ENCODE measurements around the gene TFB2M. TPM values are rescaled to one million over a fixed set of nuclear protein-coding genes. Genes with fewer than 3 reads are reported as not detected.
"Not testable (repeated sequence)": the region's sequence is repeated elsewhere in the genome, so short reads cannot be mapped to it uniquely, and the experiment has no call there.

Gene TFB2M
- total RNA-seq, 2 donors from 2014 or later, result 10.2 to 12.3 TPM

DNA sequence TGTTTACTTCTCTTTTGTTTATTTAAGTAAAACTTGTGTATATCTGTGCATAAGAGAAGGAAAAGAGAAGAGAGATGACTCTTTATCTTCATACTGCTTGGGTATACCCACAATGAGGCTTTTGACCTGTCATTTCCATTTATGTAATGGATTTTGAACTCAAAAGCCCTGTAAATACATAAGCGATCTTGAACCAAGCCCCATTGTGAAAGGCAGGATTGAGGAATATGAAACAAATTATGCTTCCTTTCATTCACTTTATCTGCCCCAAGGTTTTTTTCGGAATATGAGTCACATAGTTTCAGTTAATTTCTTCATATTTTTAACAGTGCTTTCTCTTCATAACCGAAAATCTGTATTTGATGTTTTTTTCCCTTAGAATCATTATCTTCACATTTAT lies 21.5 kb upstream of the TFB2M start:
- intact Hi-C loops (cut with DNase I, micrococcal nuclease), result no loop called here
- ATAC-seq, result peak; percentile 36
- no peak for DNase-seq

DNA sequence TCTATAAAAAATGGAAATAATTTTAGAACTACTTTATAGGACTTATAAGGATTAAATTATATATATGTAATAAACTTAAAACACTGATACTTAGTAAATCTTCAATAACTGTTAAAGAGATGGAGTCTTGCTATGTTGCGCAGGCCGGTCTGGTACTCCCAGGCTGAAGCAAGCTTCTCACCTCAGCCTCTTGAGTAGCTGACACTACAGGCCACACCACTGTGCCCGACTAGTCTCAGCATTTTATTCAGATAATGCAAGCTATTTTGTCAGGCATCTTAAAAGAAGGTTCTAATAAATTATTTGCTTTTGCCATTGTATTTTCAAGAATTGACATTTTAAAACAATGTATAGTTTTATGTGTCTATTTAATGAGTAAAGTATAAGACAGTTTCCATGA lies 21.0 kb upstream of the TFB2M start:
- ATAC-seq (no peak), DNase-seq (no peak)
- intact Hi-C loops (cut with DNase I, micrococcal nuclease), result no loop called here

DNA sequence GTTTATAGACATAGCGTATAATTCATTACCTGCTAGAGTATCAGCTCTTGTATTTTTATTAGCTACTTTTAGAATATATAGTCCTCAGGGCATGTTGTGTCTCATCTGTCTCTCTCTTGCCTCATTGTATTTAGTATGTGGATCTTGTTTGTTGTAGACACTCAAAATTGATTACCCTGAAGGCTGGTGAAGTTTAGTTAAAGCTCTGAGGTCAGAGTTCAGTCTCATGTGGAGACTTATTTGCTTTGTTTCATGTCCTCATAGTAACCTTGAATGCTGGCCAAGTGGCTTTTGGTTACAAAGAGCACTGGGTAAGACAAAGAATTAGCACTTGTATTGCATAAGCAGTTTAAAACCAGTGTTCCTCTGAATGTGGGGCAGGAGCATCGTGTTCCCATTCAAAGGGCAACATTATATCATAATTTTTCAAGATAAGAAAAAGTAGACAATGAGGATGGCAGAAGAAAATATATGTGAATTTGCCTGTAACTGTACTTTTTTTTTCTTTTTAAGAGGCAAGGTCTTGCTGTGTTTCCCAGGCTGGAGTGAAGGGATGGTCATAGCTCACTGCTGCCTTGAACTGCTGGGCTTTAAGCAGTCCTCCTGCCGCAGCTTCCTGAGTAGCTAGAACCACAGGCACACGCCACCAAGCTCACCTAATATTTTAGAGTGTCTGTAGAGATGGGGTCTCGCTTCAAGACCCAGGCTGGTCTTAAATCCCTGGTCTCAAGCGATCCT lies 17.6 kb upstream of the TFB2M start:
- ATAC-seq (peak; percentile 71), DNase-seq (peak; percentile 44 to 68)
- intact Hi-C loops (cut with DNase I, micrococcal nuclease), result no loop called here

DNA sequence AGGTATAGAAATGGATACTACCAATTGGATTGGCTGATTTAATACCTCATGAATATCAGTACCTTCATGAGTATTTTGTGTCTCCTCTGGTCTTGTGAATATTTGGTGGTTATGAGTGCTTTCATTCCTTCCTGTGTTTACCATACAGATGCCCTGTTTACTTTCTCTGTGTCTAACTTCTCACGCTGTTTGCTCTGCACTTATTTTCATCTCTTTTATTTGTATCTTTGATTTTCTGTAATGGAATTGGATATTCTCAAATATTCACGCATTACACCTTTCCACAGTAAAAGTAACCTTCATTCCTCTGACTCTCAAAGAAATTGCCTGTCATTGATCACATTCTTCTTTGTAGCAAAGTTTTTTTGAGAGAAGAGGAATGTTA lies 17.0 kb upstream of the TFB2M start:
- ATAC-seq (no peak), DNase-seq (no peak)
- intact Hi-C loops (cut with DNase I, micrococcal nuclease), result no loop called here

DNA sequence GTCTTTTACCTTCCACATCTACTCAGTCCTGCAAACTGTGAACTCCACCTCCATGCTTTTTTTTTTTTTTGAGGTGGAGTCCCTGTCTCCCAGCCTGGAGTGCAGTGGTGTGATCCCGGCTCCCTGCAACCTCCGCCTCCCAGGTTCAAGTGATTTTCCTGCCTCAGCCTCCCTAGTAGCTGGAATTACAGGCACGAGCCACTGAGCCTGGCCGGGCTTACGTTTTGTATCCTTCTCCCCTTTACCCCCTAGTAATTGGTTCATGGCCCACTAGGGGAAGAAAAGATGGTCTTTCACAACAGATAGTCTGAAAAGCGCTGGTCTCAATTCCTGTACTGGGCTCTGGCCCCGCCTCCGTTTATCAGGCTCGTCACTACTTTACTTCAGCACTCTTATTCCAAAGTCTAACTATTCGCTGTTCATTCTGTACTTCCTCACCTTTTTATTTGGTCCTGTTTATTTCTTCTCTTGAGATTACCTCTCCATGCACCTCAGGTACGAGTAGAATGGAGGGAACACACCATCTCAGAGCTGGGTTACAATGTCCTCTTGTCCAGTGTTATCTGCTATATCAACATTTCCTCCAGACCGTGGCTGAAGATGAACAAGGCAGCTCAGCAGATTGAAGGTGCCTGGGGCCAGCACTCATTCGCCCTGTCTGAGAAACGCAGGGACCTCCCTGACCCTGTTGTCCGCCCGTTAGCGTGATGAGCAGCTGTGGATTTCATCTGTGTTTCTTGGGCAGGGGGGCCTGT lies 16.4 kb upstream of the TFB2M start:
- ATAC-seq, result peak; percentile 87
- DNase-seq, result peak; percentile 63 to 80
- intact Hi-C loops (cut with DNase I, micrococcal nuclease), result no loop called here

DNA sequence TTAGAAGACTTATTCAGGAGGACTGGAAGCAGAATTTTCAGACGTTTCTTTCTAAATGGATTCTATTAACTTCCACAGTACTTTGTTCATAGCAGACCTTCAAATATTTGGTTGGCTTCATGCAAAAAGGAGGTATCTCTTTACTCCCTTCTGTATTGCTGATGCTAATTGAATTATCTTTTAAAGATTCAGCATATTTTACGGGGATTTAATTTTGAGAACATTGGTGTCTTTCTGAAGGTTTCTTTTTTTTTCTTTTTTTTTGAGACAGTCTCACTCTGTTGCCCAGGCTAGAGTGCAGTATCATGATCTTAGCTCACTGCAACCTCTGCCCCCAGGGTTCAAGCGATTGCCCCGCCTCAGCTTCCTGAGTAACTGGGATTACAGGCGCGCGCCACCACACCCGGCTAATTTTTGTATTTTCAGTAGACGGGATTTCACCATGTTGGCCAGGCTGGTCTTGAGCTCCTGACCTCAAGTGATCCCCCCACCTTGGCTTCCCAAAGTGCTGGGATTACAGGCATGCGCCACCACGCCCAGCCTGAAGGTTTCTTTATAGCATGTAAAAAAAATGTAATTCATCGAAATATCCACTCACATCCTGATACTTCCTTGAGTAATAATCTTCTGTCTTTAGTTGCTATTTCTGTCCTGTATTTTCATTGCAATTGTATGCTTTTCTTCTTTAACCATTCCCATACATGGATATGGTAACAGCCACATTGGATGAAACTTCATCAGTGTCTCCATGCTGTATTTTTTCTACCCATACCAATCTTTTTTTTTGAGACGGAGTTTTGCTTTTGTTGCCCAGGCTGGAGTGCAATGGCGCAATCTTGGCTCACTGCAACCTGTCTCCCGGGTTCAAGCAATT lies 14.7 kb upstream of the TFB2M start:
- intact Hi-C loops (cut with DNase I, micrococcal nuclease), result no loop called here
- ATAC-seq (no peak), DNase-seq (no peak)

DNA sequence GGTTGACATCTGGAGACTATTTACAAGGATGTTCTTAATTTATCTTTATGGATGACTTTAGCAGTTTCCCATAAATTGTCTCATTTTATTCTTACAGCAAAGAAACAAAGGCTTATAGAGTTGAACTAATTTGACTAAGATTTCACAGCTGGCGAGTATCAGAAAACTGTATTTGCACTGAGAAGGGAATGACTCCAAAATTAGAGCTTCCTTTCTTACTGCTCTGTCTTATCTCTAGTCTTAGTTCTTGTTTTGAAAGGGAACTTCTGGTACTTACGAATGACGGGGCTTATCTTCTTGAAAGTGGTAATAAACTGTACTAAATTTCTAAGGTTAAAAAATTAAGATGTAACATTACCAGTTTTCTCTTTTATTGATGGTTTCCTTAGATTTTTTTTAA lies 13.8 kb upstream of the TFB2M start:
- DNase-seq (no peak), ATAC-seq (no peak)
- intact Hi-C loops (cut with DNase I, micrococcal nuclease), result no loop called here

DNA sequence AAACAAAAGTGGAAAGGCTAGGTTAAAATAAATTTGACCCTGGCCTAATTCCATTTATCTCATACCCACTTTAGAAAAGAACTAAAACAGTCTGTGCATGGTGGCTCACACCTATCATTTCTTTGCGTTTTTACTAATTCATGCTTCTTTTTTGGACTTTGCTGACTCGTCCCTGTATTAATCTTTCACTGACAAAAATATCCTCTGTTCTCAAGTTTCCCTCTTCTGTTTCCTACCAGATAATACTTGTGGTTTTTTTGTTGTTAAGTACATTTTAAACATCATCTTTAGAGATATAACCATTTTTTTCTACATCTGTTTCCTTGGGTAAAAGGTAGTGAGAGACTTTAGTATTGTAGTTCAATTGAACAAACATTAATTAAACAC lies 11.7 kb upstream of the TFB2M start:
- intact Hi-C loops (cut with DNase I, micrococcal nuclease), result no loop called here
- DNase-seq, result no peak

DNA sequence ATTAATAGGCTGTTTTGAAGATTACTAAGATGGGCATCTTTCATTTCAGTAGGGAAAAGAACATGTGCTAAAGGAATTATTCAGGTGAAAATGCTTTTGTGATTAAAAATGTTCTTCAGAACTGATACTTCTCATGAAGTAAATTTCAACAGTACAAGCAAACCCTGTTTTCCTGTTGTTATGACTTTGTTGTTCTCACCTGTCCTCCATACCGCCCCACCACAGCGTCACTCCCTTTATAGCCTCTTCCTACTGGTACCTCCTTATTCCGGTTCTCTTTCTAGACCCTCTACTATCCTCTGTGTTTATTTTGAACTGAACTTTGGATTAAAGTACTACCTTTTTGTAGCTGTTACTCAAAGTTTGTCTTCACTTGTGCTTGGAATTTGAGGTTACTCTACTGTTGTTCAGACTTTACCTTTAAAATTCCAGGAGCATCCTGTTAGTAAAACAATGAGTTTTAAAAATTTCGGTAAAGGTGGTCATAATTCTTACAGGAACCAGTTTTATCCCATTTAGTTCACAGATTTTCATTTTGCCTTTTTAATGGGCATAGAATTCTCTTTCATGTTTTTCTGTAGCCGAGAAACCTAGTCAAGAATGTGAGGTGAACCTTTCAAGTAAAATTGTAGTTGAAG lies 11.1 kb upstream of the TFB2M start:
- DNase-seq (no peak), ATAC-seq (no peak)
- intact Hi-C loops (cut with DNase I, micrococcal nuclease), result no loop called here

More for the DNA sequence above, 11.7 kb upstream of the TFB2M start:
- ATAC-seq, result no peak

DNA sequence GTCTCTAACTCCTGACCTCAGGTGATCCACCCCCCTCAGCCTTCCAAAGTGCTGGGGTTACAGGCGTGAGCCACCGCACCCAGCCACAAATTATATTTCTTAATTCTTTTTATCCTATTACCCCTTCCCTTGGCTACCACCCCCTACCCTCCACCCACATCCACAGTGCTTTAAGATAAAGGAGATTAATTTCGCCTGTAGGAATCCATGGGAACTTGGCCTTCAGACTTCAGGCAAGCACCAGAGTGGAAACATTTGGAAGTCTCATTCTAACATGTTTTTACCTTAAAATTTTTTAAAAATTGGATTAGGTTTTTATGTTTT lies 10.6 kb upstream of the TFB2M start:
- no peak for DNase-seq
- intact Hi-C loops (cut with DNase I, micrococcal nuclease), result no loop called here
- ATAC-seq, result no peak

DNA sequence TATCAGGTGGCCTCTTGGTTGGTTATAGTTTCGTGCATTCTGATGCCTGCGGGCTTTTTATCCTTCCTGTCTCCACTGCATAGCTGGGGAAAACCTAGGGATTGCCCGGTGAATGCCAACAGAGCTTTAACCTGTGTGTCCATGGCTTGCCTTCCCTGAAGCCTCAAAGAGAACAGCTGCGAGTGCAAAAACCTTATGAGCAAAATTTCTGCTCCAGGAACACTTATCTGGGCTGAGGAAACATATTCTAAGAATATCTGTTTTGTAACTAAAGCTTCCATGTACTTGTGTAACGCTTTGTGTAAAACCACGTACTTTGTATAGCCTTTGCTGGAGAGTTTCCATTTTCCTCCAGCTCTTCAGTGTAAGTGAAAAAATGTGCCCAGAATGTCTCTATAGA lies 7.4 kb upstream of the TFB2M start:
- ATAC-seq, result no peak
- intact Hi-C loops (cut with DNase I, micrococcal nuclease), result no loop called here
- DNase-seq, result no peak

DNA sequence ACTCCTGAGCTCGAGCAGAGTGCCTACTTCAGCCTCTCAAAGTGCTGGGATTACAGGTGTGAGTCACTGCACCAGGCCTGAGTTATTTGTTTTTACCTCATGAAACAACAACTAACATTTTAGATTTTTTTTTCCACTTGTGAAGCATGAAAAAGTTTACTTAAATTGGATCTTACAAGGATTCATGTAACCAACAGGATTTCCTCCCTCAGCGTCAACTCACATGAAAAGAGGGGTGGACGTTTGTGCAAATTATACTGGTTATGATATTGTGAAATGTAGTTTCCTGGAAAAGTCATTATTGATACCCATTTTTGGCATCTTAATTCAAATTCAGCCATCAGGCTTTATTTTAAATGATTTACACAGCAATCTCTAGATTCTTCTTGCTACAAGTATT lies 6.7 kb upstream of the TFB2M start:
- intact Hi-C loops (cut with DNase I, micrococcal nuclease), result no loop called here
- no peak for ATAC-seq
- no peak for DNase-seq

DNA sequence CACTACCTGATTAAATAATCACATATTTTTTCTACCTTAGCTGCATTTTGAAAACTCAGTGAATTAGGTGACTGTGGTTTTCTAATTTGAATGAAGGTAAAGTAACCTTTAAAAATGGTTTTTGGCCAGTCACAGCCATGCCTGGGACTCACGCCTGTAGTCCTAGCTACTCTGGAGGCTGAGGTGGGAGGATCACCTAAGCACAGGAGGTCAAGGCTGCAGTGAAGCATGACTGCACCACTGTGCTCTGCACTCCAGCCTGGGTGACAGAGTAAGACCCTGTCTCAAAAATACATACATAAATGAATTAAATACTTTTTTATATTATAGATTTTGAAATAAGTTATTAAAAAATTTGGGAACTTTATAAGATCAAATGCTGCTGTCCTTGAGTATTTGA lies 5.9 kb upstream of the TFB2M start:
- intact Hi-C loops (cut with DNase I, micrococcal nuclease), result no loop called here
- no peak for ATAC-seq

DNA sequence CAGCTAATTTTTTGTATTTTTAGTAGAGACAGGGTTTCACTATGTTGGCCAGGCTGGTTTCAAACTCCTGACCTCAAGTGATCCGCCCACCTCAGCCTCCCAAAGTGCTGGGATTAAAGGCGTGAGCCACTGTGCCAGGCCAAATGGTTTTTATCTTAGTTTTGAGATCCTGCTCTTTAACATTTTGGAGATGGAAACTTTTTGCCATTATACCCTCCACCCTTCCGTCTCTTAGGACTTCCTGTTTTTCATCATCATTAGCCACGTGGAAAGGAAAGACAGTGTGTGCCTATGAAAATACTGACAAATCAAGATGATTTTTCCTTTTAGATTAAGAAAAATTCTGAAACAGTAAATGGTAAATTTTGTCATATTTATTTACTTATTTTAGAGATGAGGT lies 5.2 kb upstream of the TFB2M start:
- intact Hi-C loops (cut with DNase I, micrococcal nuclease); DNase-seq; ATAC-seq: not testable (repeated sequence)

More for the DNA sequence above, 5.9 kb upstream of the TFB2M start:
- DNase-seq, result no peak

DNA sequence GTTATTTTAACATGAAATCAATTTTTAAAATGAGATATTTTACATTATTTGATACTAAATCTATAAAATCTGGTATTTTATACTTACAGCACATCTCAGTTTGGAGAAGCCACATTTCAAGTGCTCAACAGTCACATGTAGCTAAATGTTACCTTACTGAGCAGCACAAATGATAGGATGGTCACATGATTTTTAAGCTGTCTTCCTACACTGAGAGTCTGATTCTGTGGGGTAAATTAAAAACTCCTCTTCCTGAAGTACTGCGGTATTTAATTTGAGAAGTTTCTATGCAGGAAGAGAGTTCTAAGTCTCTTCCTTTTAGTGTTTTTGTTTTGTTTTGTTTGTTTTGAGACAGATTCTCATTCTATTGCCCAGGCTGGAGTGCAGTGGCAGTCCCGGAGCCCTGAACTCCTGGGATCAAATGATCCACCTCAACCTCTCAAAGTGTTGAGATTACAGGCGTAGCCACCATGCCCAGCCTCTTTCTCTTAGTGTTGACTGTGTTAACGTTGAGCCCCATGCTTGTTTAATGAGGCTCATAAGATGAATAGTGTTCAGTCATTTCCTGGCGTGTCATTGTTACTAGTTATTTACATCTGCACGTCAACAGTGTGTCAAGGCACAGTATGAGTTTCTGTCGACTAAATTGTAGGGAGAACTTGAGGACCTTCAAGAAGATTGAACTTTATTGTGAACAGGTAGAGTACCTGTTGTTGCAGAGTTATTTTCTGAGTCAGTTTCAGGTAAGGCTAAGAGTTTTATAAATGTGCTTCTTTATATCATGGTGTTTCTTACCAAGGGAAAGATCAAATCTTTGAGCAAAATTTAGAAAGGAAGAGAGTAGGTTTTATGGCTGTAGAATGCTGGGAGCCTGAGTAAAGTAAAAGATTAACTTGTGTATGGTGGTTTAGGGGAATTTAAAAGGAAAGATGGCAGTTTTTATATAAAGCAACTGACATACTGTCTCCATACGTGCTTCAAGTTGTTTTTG lies 3.5 kb upstream of the TFB2M start:
- intact Hi-C loops (cut with DNase I, micrococcal nuclease), result loop anchor here in 1 of 2 donors (10.0 kb wide), 1 partner anchor 75 kb away; no protein-coding TSS in a partner anchor
- ATAC-seq (peak; percentile 56), DNase-seq (peak in 1 of 2 donors; percentile 35)

DNA sequence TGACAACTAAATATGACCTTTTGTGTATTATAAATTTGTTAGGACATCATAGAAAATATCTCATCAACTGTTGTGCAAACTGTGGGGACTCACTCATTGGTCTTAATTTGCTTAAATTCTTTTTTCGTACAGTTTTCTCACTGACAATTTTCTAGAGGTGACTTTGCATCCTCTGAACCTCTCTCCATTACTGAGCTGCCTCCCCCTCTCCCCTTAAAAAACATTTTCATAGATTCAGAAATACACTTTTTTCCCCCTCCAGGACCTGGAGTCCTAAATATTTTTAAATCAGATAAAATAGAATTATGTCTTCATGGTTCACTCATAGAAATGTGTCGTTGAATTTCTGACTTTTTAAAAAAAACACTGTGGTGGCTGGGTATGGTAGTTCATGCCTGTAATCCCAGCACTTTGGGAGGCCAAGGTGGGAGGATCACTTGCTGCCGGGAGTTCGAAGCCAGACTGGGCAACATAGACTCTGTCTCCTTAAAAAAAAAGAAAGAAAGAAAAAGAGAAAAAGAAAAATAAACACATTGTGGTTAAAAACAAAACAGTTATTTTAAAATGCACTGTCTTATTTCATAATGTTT lies 1.7 kb upstream of the TFB2M start:
- no peak for DNase-seq
- intact Hi-C loops (cut with DNase I, micrococcal nuclease), result loop anchor here in 1 of 2 donors (10.0 kb wide), 1 partner anchor 77 kb away; no protein-coding TSS in a partner anchor
- no peak for ATAC-seq

DNA sequence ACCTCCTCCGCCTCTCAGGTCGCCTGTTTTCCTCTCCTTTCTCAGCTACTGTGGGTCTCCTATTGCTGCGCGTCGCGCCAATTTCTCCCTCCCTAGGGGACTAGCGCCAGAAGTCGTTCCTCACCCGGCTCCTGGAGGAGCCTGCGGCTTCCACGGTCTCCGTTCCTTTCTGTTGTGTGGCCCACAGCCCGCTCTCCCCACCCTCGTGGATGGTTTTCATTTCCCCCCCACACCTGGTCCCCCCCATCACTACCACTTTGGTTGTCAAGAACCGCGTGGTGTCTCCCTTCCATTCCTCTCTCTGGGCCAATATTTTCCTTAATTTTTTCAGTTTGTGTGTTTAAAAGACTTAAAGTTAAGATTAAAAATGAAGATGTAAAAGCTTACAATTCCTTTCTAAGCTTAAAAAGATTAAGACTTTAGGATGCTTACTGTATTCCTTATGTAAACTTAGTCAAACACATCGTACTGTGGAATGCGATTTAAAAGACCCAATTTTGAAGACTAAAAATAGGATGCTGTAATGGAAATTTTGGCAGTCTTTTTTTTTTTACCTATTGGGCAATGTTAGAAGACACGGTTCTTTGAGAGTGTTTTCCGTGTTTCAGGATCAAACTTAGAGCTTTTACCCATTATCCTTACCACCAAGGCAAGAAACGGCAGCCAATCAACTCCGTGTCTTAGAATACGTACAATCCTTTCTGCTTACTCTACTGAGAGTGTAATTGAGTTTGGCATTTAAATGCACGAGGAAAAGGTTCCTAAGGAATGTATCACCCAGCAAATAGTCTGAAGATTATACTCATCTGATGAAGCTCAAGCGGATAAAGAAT lies 968 bp upstream of the TFB2M start:
- DNase-seq (peak in 1 of 2 donors; percentile 64), ATAC-seq (peak; percentile 25)
- intact Hi-C loops (cut with DNase I, micrococcal nuclease), result loop anchor here in 1 of 2 donors (10.0 kb wide), 1 partner anchor 78 kb away; no protein-coding TSS in a partner anchor

Measured in left colon (tissue), 2 donors.